BE2C (cell line): ENCODE data around the gene ACTA2. TPM values are rescaled to one million over a fixed set of nuclear protein-coding genes. Genes with fewer than 3 reads are reported as not detected.
A peak's percentile ranks its signal among the peaks of the same experiment; 100 is the strongest.

ENCODE experiments used
- DNase-seq: peaks from one replicate; pipeline ENCODE4 v3.0.0-alpha.2; 2020
- H3K27me3 ChIP-seq: fragments of 250-450 bp; sonication (Bioruptor Pico); 2 replicates; pipeline ENCODE4 v1.5.1; 2020; ENCODE audit warnings: mild to moderate bottlenecking
- H3K36me3 ChIP-seq: fragments of 250-450 bp; sonication (Bioruptor Pico); 2 replicates; pipeline ENCODE4 v1.5.1; 2020; ENCODE audit warnings: mild to moderate bottlenecking
- H3K4me1 ChIP-seq: fragments of 250-450 bp; sonication (Bioruptor Pico); 2 replicates; pipeline ENCODE4 v1.5.1; 2020
- H3K4me3 ChIP-seq: 2 replicates; pipeline ENCODE4 v1.5.1; 2011; ENCODE audit warnings: low read depth, low read length
- H3K9me3 ChIP-seq: fragments of 250-450 bp; sonication (Bioruptor Pico); 2 replicates; pipeline ENCODE4 v1.5.1; 2020
- CTCF ChIP-seq: IDR thresholded peaks from 2 replicates; pipeline ENCODE4 v1.5.1; 2012; ENCODE audit warnings: mild to moderate bottlenecking, low read depth, low read length
- polyA plus RNA-seq: library from polyadenylated mRNA; unstranded; fragments of >200 nt; gene quantifications from one replicate; pipeline ENCODE4 v1.2.1, GENCODE V29; 2012; ENCODE audit warnings: low read depth, missing spikeins; ENCODE audit not compliant: insufficient read length, insufficient read depth

The ACTA2 gene
- polyA plus RNA-seq: 14.3 TPM

- Histone ChIP-seq H3K4me1 (peaks cover 21% of the 10 kb centered on the region), H3K4me3 (peak within 1 kb of the TSS; percentile 46), H3K9me3 (no peaks in the 10 kb centered on the region), H3K27me3 (no peaks in the 10 kb centered on the region), H3K36me3 (no peaks in the 10 kb centered on the region)
- no peak for TF ChIP-seq CTCF
- DNase-seq: peak; percentile 66
Measured at GRCh38 chr10:88952647-88953111, at the start of gene ACTA2. TSS of gene ACTA2 (minus strand) at chr10:88952773. CDS start at chr10:88948930, 3,843 bp downstream.

- Histone ChIP-seq H3K4me3 (no peak overlapping the region), H3K9me3 (no peaks in the 10 kb centered on the region), H3K27me3 (no peaks in the 10 kb centered on the region), H3K36me3 (no peaks in the 10 kb centered on the region), H3K4me1 (no peaks in the 10 kb centered on the region)
- DNase-seq: no peak
- no peak for TF ChIP-seq CTCF
Measured at GRCh38 chr10:89001729-89002072, 49.1 kb upstream of the ACTA2 start.

GRCh38 chr10:89001024-89001728 lies 48.6 kb upstream of the ACTA2 start:
- H3K4me1 ChIP-seq: no peaks in the 10 kb centered on the region
- no peak for TF ChIP-seq CTCF
- H3K9me3 ChIP-seq: no peaks in the 10 kb centered on the region
- no peaks in the 10 kb centered on the region for H3K27me3 ChIP-seq
- H3K36me3 ChIP-seq: no peaks in the 10 kb centered on the region
- H3K4me3 ChIP-seq: no peak overlapping the region
- DNase-seq: no peak

- H3K27me3 ChIP-seq: no peaks in the 10 kb centered on the region
- no peaks in the 10 kb centered on the region for H3K9me3 ChIP-seq
- no peak for TF ChIP-seq CTCF
- no peak for DNase-seq
- no peaks in the 10 kb centered on the region for H3K4me1 ChIP-seq
- no peaks in the 10 kb centered on the region for H3K36me3 ChIP-seq
- no peak overlapping the region for H3K4me3 ChIP-seq
Measured at GRCh38 chr10:88999625-89000024, 47.1 kb upstream of the ACTA2 start.

- no peaks in the 10 kb centered on the region for H3K27me3 ChIP-seq
- no peak overlapping the region for H3K4me3 ChIP-seq
- no peaks in the 10 kb centered on the region for H3K9me3 ChIP-seq
- no peak for DNase-seq
- no peak for TF ChIP-seq CTCF
- no peaks in the 10 kb centered on the region for H3K4me1 ChIP-seq
- H3K36me3 ChIP-seq: no peaks in the 10 kb centered on the region
Measured at GRCh38 chr10:88996927-88997326, 44.4 kb upstream of the ACTA2 start.

GRCh38 chr10:88995156-88995876 lies 42.7 kb upstream of the ACTA2 start:
- H3K4me1 ChIP-seq: no peaks in the 10 kb centered on the region
- no peak for TF ChIP-seq CTCF
- H3K36me3 ChIP-seq: no peaks in the 10 kb centered on the region
- H3K27me3 ChIP-seq: peaks cover 7% of the 10 kb centered on the region
- no peaks in the 10 kb centered on the region for H3K9me3 ChIP-seq
- DNase-seq: no peak
- no peak overlapping the region for H3K4me3 ChIP-seq
